Left lung (tissue), 10 donors: Measurements from ENCODE around the gene TSC22D3. TPM values are rescaled to one million over a fixed set of nuclear protein-coding genes. Genes with fewer than 3 reads are reported as not detected.

Experiments
- ATAC-seq: fragments of 200-7000 bp; cut with Tn5 transposase; one replicate; pipeline ENCODE4 v1.9.1; 2020; ENCODE audit warnings: moderate library complexity
- DNase-seq, 4 donors: peaks; one replicate each; pipeline ENCODE4 v3.0.0-alpha.2; 2013 to 2020
- H3K27ac ChIP-seq, 2 donors: fragments of 200-600 bp; sonication (generic) in 1 of 2; one replicate each; pipeline versions ENCODE4 v1.5.0 to v1.8.0; 2020 to 2021
- H3K27me3 ChIP-seq, 2 donors: fragments of 200-600 bp; sonication (generic) in 1 of 2; one replicate each; pipeline versions ENCODE4 v1.5.0 to v1.8.0; 2020 to 2021
- H3K36me3 ChIP-seq, 2 donors: fragments of 200-600 bp; sonication (generic) in 1 of 2; one replicate each; pipeline versions ENCODE4 v1.5.0 to v1.8.0; 2020 to 2021
- H3K4me1 ChIP-seq, 2 donors: fragments of 200-600 bp; one replicate each; pipeline ENCODE4 v1.8.0; 2021
- H3K4me3 ChIP-seq, 2 donors: fragments of 200-600 bp; sonication (generic) in 1 of 2; one replicate each; pipeline versions ENCODE4 v1.5.0 to v1.8.0; 2020 to 2021; ENCODE audit warnings: mild to moderate bottlenecking in 1 of 2
- H3K9me3 ChIP-seq, 2 donors: fragments of 200-600 bp; sonication (generic) in 1 of 2; one replicate each; pipeline versions ENCODE4 v1.5.0 to v1.8.0; 2020 to 2021
- intact Hi-C, 2 donors: fragments of 100-400 bp; cut with DNase I; formaldehyde crosslinking; loops; one replicate each; pipeline versions ENCODE4 v1.11.2 to v1.14.2; 2022
- polyA plus RNA-seq, 6 donors: library from polyadenylated mRNA; unstranded; fragments of 120-200 nt; gene quantifications; one replicate each; pipeline ENCODE4 v1.2.1, GENCODE V29; 2013; ENCODE audit not compliant: insufficient read length in 6 of 6
- total RNA-seq, 2 donors: library from RNA; stranded (reverse); fragmentation: NEBNext Ultra II Directional; extraction: Animal tissue kit (Norgen Biotek cat#: 25700); gene quantifications; one replicate each; pipeline ENCODE4 v1.2.1, GENCODE V29; 2021
- TF ChIP-seq, protein P1 (sequence below), 2 donors: fragments of 200-600 bp; sonication (generic) in 1 of 2; IDR thresholded peaks; one replicate each; pipeline versions ENCODE4 v1.5.0 to v1.8.0; 2021; ENCODE audit warnings: antibody characterized with exemption in 2 of 2
- donor health status: DM: no; HTN: yes; CAD: no.
- donor health status: DM: no; HTN: no; CAD: no.

The TSC22D3 gene
- total and polyA plus RNA-seq, 8 donors, result 119 to 156 (median 126) TPM

DNA sequence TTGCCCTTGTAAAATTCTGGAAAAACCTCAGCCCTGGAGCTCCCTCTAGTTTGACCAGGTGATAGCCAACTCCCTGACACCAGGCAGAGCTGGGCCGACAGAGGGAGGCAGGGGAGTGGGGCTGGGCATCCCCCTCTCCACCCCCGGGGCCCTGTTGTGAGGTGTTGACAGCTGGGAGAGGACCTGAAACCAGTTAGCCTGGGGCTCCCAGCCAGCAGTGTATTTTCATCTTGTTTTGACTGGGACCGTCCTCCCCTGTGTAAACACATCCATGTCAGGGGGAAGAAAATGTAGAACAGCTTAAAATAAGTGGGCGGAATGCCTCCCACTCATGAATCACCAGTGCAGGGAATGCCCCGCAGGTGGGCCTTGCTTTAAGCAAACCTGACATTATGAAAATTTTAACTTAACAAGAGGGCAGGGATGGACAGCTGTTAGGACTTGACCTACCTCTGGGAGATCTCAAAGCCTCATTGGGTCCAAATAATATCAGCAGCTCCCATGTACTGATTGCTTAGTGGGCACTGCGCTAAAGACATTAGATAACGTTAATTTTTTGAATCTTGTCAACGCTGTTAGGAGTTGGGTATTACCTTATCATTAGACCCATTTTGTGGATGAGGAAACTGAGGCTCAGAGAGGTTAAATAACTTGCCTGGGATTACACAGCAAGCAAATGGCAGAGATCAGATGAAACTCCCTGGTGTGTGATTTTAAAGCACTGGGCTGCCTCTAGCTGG lies 45.9 kb downstream of the TSC22D3 start:
- intact Hi-C loops, result loop anchor here in 1 of 2 donors (10.0 kb wide), 1 partner anchor 45 kb away; the partner anchor contains the start of genes NCBP2L and TSC22D3
- H3K36me3 ChIP-seq, result no peaks in the 10 kb centered on the region
- peaks cover 19 to 24% of the 10 kb centered on the region in 2 donors for H3K4me1 ChIP-seq
- no peaks in the 10 kb centered on the region for H3K27me3 ChIP-seq
- ATAC-seq (no peak), DNase-seq (no peak)
- peak overlapping the region in 1 of 2 donors; percentile 36 for H3K27ac ChIP-seq
- no peaks in the 10 kb centered on the region for H3K9me3 ChIP-seq
- TF ChIP-seq, protein P1, sequence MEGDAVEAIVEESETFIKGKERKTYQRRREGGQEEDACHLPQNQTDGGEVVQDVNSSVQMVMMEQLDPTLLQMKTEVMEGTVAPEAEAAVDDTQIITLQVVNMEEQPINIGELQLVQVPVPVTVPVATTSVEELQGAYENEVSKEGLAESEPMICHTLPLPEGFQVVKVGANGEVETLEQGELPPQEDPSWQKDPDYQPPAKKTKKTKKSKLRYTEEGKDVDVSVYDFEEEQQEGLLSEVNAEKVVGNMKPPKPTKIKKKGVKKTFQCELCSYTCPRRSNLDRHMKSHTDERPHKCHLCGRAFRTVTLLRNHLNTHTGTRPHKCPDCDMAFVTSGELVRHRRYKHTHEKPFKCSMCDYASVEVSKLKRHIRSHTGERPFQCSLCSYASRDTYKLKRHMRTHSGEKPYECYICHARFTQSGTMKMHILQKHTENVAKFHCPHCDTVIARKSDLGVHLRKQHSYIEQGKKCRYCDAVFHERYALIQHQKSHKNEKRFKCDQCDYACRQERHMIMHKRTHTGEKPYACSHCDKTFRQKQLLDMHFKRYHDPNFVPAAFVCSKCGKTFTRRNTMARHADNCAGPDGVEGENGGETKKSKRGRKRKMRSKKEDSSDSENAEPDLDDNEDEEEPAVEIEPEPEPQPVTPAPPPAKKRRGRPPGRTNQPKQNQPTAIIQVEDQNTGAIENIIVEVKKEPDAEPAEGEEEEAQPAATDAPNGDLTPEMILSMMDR (IDR thresholded peaks at IDR 0.05), result no peak
- no peak overlapping the region for H3K4me3 ChIP-seq

DNA sequence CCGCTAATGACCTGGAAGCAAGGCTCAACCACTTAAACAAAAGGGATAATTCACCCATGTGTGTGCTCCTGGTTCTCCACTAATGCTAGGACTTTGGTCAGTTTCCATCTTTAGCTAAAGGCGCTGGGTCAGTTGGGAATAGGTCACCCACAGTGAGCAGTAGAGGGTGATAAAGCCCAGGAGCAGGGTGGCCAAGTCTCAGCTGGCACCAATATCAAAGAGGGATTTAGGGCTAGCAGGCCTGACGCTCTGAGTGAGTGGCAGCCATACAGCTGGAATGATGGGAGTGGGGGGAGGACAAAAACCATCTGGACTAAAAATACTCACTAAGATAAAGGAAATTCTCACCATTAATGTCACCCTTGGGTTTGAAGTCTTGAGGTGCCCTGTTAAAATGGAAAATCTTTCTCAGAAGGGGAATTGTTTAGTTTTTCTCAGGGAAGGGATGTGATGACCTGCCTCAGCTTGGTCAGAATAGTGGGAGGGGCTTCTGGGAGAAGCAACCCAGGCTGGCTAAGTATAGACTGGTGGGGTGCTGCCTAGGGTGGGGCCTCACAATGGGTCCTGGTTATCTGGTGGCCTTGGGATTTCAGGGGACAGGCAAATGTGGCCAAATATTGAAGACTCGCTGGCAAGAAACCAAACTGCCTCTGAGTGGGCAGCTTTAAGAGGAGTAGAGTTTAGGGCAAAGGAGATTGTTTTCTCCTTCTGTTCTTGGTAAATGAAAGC lies 47.1 kb downstream of the TSC22D3 start:
- TF ChIP-seq, protein P1 (IDR thresholded peaks at IDR 0.05), result no peak
- intact Hi-C loops, result loop anchor here in 1 of 2 donors (10.0 kb wide), 1 partner anchor 46 kb away; the partner anchor contains the start of genes NCBP2L and TSC22D3
- H3K9me3 ChIP-seq, result no peaks in the 10 kb centered on the region
- no peaks in the 10 kb centered on the region for H3K27me3 ChIP-seq
- ATAC-seq, result no peak
- no peak for DNase-seq
- H3K4me1 ChIP-seq, result peaks cover 19 to 24% of the 10 kb centered on the region in 2 donors
- H3K36me3 ChIP-seq, result no peaks in the 10 kb centered on the region
- no peak overlapping the region for H3K4me3 ChIP-seq
- H3K27ac ChIP-seq, result peak overlapping the region in 1 of 2 donors; percentile 36

DNA sequence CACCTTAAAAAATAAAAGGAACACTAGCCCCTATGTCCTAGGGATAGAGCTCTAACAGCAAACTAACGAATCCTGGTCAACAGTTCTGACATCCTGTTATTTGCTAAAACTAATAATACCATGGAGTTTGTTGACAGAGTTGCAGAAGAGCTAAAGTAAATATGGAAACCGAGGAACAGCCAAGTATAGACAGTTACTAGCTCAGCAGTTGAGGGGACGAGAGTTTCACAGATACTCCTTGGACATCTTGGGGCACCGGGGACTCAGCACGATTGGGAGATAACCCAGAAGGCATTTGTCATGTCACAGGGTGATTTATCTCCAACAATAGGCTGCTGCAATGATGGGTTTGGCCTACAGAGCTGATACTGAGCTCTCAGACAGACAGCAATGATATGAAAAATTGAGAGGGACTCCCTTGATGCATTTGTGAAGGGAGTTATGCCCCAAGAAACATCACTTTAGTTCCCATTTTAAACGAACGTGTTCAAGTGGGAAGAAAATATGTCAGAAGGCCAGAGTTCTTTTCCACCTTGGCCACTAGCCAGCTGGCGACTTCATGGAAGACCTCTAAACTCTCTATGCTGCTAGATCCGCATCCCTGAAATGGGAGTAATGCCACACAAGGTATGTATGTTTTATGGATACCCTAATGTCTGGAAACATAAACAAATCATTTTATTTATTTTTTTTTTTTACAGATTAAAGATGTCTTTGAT lies 48.6 kb downstream of the TSC22D3 start:
- peaks cover 13 to 18% of the 10 kb centered on the region in 2 donors for H3K4me1 ChIP-seq
- DNase-seq (no peak), ATAC-seq (peak; percentile 28)
- no peak overlapping the region for H3K4me3 ChIP-seq
- H3K9me3 ChIP-seq, result no peaks in the 10 kb centered on the region
- H3K27ac ChIP-seq, result no peak overlapping the region
- TF ChIP-seq, protein P1 (IDR thresholded peaks at IDR 0.05), result no peak
- no peaks in the 10 kb centered on the region for H3K27me3 ChIP-seq
- intact Hi-C loops, result loop anchor here in 1 of 2 donors (10.0 kb wide), 1 partner anchor 48 kb away; the partner anchor contains the start of genes NCBP2L and TSC22D3
- no peaks in the 10 kb centered on the region for H3K36me3 ChIP-seq

DNA sequence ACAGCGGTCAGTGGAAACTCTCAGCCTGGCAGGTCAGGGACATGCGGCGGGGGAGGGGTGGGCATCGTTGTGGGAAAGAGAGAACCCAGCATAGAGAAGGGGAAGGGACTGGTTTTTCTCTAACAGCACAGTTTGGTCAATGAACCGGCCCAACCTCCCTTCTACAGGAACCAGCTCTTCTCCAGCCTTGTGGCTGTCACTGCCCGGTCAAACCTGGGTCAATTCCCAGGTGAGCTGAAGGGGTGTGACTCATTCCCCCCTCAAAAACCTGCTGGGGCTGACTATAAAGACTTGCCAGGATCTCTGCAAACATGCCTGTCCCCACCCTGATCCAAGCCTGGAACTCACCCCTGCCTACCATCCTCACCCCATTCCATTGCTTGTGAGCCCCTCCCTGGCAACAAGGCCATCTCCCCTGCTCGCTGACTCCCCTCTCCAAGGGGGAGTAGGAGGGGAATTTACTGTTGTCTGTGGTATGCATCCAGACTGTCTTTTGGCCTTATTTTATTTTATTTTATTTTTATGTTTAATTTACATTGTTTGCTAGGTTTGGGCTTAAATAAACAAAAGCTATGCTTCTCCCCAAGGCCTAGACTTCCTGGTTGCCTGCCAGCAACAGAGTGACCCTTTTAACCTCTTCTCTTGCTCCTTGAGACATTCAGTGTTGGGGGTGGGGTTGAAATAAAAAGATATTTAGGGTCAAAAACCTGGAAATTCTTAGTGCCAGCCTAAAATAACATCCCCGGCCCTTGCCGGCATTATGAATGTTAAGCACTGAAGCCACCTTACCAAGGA lies 49.6 kb downstream of the TSC22D3 start:
- H3K9me3 ChIP-seq, result no peaks in the 10 kb centered on the region
- intact Hi-C loops, result loop anchor here in 1 of 2 donors (10.0 kb wide), 1 partner anchor 49 kb away; the partner anchor contains the start of genes NCBP2L and TSC22D3
- ATAC-seq (peak; percentile 74), DNase-seq (peak in 1 of 4 donors; percentile 56)
- no peak overlapping the region for H3K4me3 ChIP-seq
- H3K27me3 ChIP-seq, result no peaks in the 10 kb centered on the region
- H3K36me3 ChIP-seq, result no peaks in the 10 kb centered on the region
- peaks cover 13 to 20% of the 10 kb centered on the region in 2 donors for H3K4me1 ChIP-seq
- H3K27ac ChIP-seq, result no peak overlapping the region
- TF ChIP-seq, protein P1 (IDR thresholded peaks at IDR 0.05), result no peak
